ENCODE data around the gene LIX1.
A peak's percentile ranks its signal among the peaks of the same experiment; 100 is the strongest.

Gene LIX1

DNA sequence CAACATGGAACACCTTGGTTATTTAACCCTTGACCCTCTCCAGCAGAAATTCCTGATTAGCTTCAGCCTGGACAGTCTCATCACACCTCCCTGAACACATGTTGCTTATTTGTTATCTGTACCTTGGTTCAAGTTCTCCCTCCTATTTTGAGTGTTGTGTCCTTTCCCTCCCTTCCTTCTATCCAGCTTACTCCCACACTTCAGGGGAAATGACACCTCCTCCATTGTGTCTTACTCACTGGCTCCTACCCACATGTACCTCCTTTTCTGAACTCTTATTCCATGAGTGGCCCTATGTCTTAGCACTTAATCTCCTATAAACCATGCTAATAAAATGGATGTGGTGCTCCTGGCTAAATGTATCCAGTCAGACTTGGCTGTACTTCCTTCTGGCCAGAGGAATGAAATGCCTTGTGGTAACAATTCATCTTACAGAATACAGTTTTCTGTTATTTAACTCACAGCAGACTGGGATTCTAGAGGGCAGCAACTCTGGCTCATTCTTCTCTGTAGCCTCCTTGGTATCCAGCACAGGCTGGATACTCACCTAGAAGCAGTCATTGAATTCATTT lies 11.2 kb downstream of the LIX1 start:
- Histone ChIP-seq H3K27ac (ENCODE audit: extremely low read depth, low read depth, low read length) (no peak overlapping the region), H3K4me3 (ENCODE audit: low read depth, low read length) (no peak overlapping the region), H3K9me3 (ENCODE audit: control insufficient read depth, insufficient read depth, low read depth, low read length) (no peaks in the 10 kb centered on the region), H3K36me3 (ENCODE audit: control insufficient read depth in 2 of 2, insufficient read depth in 1 of 2, low read length in 2 of 2) (no peaks in the 10 kb centered on the region), H3K4me1 (ENCODE audit: control insufficient read depth, insufficient read depth, low read length) (no peaks in the 10 kb centered on the region)
- no peak for TF ChIP-seq ZNF394 (tag by site-specific recombination; IDR thresholded peaks at IDR 0.05; ENCODE audit: borderline replicate concordance)
- peak; percentile 68 for TF ChIP-seq ZFHX2 (tag by site-specific recombination; conservative IDR thresholded peaks at IDR 0.05)
- TF ChIP-seq EGR2 (tag by site-specific recombination; IDR thresholded peaks at IDR 0.05; ENCODE audit: low read depth) = peak; percentile 55; the same call in 1 of the 2 replicates
- ChIA-PET POLR2A (no interaction called here), CTCF (interaction anchor here (0.9 to 1.0 kb wide), 2 partner anchors 11 to 13 kb away, joined by 4 to 5 read pairs; partner anchors contain the start of gene LIX1)

GRCh38 chr5:97127727-97128126 lies 14.7 kb downstream of the LIX1 start:
- H3K27ac ChIP-seq (ENCODE audit: extremely low read depth, low read depth, low read length) = no peak overlapping the region
- no peaks in the 10 kb centered on the region for H3K9me3 ChIP-seq (ENCODE audit: control insufficient read depth, insufficient read depth, low read depth, low read length)
- no peak for TF ChIP-seq KLF10 (tag by site-specific recombination; IDR thresholded peaks at IDR 0.05)
- TF ChIP-seq ZNF600 (tag by site-specific recombination; IDR thresholded peaks at IDR 0.05) = no peak
- TF ChIP-seq ZNF623 (tag by site-specific recombination; IDR thresholded peaks at IDR 0.05) = no peak
- no peak for TF ChIP-seq ZNF394 (tag by site-specific recombination; IDR thresholded peaks at IDR 0.05; ENCODE audit: borderline replicate concordance)
- TF ChIP-seq ZNF704 (tag by site-specific recombination; IDR thresholded peaks at IDR 0.05) = no peak
- TF ChIP-seq ZNF266 (tag by site-specific recombination; IDR thresholded peaks at IDR 0.05; ENCODE audit: low read depth) = no peak
- no peak for TF ChIP-seq ZNF530 (tag by site-specific recombination; IDR thresholded peaks at IDR 0.05; ENCODE audit: low read depth)
- TF ChIP-seq ZNF121 (tag by site-specific recombination; IDR thresholded peaks at IDR 0.05) = no peak
- no peak for TF ChIP-seq ZNF549 (tag by site-specific recombination; IDR thresholded peaks at IDR 0.05)
- TF ChIP-seq ZNF670 (tag by site-specific recombination; IDR thresholded peaks at IDR 0.05; ENCODE audit: low read depth) = no peak
- no peak for TF ChIP-seq MZF1 (tag by site-specific recombination; IDR thresholded peaks at IDR 0.05; ENCODE audit: borderline replicate concordance)
- TF ChIP-seq ZNF558 (tag by site-specific recombination; IDR thresholded peaks at IDR 0.05) = no peak
- TF ChIP-seq GFI1B (tag by site-specific recombination; IDR thresholded peaks at IDR 0.05) = no peak
- no peak for TF ChIP-seq ZNF548 (tag by site-specific recombination; IDR thresholded peaks at IDR 0.05)
- no peak for TF ChIP-seq ZNF48 (tag by site-specific recombination; IDR thresholded peaks at IDR 0.05)
- no peak for TF ChIP-seq ZNF561 (tag by site-specific recombination; IDR thresholded peaks at IDR 0.05; ENCODE audit: borderline replicate concordance)
- no peak for TF ChIP-seq ZNF843 (tag by site-specific recombination; IDR thresholded peaks at IDR 0.05)
- TF ChIP-seq, protein P1, sequence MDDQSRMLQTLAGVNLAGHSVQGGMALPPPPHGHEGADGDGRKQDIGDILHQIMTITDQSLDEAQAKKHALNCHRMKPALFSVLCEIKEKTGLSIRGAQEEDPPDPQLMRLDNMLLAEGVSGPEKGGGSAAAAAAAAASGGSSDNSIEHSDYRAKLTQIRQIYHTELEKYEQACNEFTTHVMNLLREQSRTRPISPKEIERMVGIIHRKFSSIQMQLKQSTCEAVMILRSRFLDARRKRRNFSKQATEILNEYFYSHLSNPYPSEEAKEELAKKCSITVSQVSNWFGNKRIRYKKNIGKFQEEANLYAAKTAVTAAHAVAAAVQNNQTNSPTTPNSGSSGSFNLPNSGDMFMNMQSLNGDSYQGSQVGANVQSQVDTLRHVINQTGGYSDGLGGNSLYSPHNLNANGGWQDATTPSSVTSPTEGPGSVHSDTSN (CRISPR knock-in tag; IDR thresholded peaks at IDR 0.05) = no peak
- TF ChIP-seq ZNF792 (tag by site-specific recombination; IDR thresholded peaks at IDR 0.05) = no peak
- TF ChIP-seq EGR2 (tag by site-specific recombination; IDR thresholded peaks at IDR 0.05; ENCODE audit: low read depth) = no peak
- H3K4me3 ChIP-seq (ENCODE audit: low read depth, low read length) = no peak overlapping the region
- no peaks in the 10 kb centered on the region for H3K4me1 ChIP-seq (ENCODE audit: control insufficient read depth, insufficient read depth, low read length)
- ChIA-PET CTCF (interaction anchor here (0.6 to 1.2 kb wide), 3 partner anchors 34 to 231 kb away, joined by 3 read pairs; no protein-coding TSS in a partner anchor), POLR2A (no interaction called here)
- H3K36me3 ChIP-seq (ENCODE audit: control insufficient read depth in 2 of 2, insufficient read depth in 1 of 2, low read length in 2 of 2) = no peaks in the 10 kb centered on the region
